ENCODE results near the gene EMD.
"Not testable (repeated sequence)": the region's sequence is repeated elsewhere in the genome, so short reads cannot be mapped to it uniquely, and the experiment has no call there.

The EMD gene

GRCh38 chrX:154378799-154379568 is at the start of gene EMD:
EMD (plus strand) TSS chrX:154379295; CDS start chrX:154379485, 190 bp downstream.
- DNase-seq (ENCODE audit: low read depth), result peak; percentile 95

- no peak for DNase-seq (ENCODE audit: low read depth)
Observed at GRCh38 chrX:154332561-154332960, 46.5 kb upstream of the EMD start.

- no peak for DNase-seq (ENCODE audit: low read depth)
Observed at GRCh38 chrX:154333116-154333515, 46.0 kb upstream of the EMD start.

GRCh38 chrX:154333837-154334271 is 45.2 kb upstream of the EMD start:
- DNase-seq (ENCODE audit: low read depth), result no peak

- DNase-seq (ENCODE audit: low read depth), result peak; percentile 33
Observed at GRCh38 chrX:154334496-154334895, 44.6 kb upstream of the EMD start.

- DNase-seq (ENCODE audit: low read depth), result not testable (repeated sequence)
Observed at GRCh38 chrX:154341399-154342298, 37.4 kb upstream of the EMD start.

- not testable (repeated sequence) for DNase-seq (ENCODE audit: low read depth)
Observed at GRCh38 chrX:154343063-154343462, 36.0 kb upstream of the EMD start.

GRCh38 chrX:154343620-154344019 is 35.5 kb upstream of the EMD start:
- not testable (repeated sequence) for DNase-seq (ENCODE audit: low read depth)

GRCh38 chrX:154348114-154348531 is 31.0 kb upstream of the EMD start:
- no peak for DNase-seq (ENCODE audit: low read depth)

- DNase-seq (ENCODE audit: low read depth), result no peak
Observed at GRCh38 chrX:154348646-154349358, 30.3 kb upstream of the EMD start.

- no peak for DNase-seq (ENCODE audit: low read depth)
Observed at GRCh38 chrX:154349359-154349935, 29.6 kb upstream of the EMD start.

- DNase-seq (ENCODE audit: low read depth), result no peak
Observed at GRCh38 chrX:154349979-154350378, 29.1 kb upstream of the EMD start.

- no peak for DNase-seq (ENCODE audit: low read depth)
Observed at GRCh38 chrX:154350429-154351182, 28.5 kb upstream of the EMD start.

GRCh38 chrX:154351183-154352011 is 27.7 kb upstream of the EMD start:
- DNase-seq (ENCODE audit: low read depth), result no peak

GRCh38 chrX:154352012-154352401 is 27.1 kb upstream of the EMD start:
- DNase-seq (ENCODE audit: low read depth), result no peak

- no peak for DNase-seq (ENCODE audit: low read depth)
Observed at GRCh38 chrX:154352466-154352865, 26.6 kb upstream of the EMD start.

- DNase-seq (ENCODE audit: low read depth), result no peak
Observed at GRCh38 chrX:154353172-154353843, 25.8 kb upstream of the EMD start.

- no peak for DNase-seq (ENCODE audit: low read depth)
Observed at GRCh38 chrX:154354013-154354412, 25.1 kb upstream of the EMD start.

- DNase-seq (ENCODE audit: low read depth), result no peak
Observed at GRCh38 chrX:154354516-154354915, 24.6 kb upstream of the EMD start.

Measured in activated T-cell treated with anti-CD3 and anti-CD28 coated beads for 48 hours (primary cell).